Effector CD8-positive, alpha-beta T cell (primary cell): ENCODE data around the gene DIS3L.
A peak's percentile ranks its signal among the peaks of the same experiment; 100 is the strongest.
"Not testable (repeated sequence)": the region's sequence is repeated elsewhere in the genome, so short reads cannot be mapped to it uniquely, and the experiment has no call there.

Experiments used
- DNase-seq: peaks from one replicate; lab custom pipeline; 2025; lab: John Stamatoyannopoulos, UW

Gene DIS3L

DNA sequence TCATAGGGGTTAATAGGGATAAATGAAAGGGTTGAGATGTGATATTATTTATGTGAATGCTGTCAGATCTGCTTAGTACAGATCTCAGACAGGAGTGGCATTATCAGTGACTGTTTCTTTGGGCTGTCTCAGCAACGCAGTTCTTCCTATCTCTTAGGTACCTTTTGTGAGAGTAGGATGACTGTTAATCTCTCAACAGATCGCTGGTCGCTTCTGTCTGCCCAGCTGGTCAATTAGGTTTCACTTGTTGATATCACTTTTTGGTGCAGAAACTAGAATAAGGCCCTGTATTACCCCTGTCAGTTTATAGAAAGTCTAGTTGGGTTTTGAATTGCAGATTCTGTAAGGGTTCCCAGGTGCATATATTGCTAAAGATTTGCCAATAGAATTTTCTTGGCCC is 16.5 kb downstream of the DIS3L start:
- DNase-seq: no peak

GRCh38 chr15:66310786-66311185 is 17.4 kb downstream of the DIS3L start:
- DNase-seq: no peak

DNA sequence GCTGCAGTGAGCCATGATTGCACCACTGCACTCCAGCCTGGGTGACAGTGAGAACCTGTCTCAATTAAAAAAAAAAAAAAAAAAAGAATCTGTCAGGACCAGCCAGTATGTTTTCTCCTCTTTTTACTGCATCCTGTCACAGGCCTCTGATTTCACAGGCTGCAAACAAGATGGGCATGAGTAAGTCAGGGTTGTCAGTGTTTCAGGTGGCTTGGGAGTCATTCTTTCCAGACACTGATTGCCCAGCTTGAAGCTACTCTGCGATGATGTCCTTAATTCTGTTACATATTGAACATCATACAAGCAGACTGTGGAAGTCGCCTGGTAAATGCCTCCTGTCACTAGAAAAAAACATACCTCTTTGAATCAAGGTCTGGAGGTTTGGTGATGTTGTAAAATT is 18.8 kb downstream of the DIS3L start:
- DNase-seq: no peak

- DNase-seq: no peak
Measured at GRCh38 chr15:66323312-66323928, 30.1 kb downstream of the DIS3L start.

DNA sequence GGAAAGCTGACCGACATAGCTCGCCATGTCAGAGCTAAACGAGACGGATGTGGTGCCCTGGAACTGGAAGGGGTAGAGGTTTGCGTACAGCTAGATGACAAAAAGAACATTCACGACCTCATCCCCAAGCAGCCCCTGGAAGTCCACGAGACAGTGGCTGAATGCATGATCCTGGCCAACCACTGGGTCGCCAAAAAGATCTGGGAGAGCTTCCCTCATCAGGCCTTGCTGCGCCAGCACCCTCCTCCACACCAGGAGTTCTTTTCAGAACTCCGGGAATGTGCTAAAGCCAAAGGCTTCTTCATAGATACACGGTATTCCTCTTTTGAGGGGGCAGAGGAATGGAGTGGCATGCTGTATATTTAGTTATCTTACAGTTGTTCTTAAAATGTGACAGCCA is 32.7 kb downstream of the DIS3L start:
- no peak for DNase-seq

DNA sequence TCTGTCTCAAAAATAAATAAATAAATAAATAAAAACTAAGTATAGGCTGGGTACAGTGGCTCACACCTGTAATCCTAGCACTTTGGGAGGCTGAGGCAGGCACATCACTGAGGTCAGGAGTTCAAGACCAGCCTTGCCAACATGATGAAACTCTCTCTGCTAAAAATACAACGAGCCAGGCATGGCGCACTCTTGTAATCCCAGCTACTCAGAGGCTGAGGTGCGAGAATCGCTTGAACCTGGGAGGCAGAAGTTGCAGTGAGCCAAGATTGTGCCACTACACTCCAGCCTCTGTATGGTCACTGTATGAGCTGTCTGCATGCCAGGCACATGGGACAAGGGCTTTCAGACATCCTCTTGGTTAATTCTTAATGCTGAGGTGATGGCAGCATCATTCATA is 34.4 kb downstream of the DIS3L start:
- no peak for DNase-seq

GRCh38 chr15:66328771-66329170 is 35.4 kb downstream of the DIS3L start:
- no peak for DNase-seq

- not testable (repeated sequence) for DNase-seq
Measured at GRCh38 chr15:66348530-66348929, 55.2 kb downstream of the DIS3L start.

DNA sequence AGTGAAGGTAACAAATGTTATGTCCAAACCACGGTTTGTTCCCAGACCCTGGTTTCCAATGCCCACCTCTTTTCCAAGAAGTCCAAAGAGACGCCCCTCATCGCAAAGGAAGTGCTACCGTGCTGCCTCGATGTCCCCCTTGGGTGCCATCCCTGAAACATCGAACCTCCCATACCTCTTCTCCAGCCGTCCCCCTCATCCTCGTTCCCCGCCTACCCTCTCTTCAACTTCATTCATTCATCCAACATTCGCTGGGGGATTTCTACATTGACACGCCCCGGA is 62.6 kb downstream of the DIS3L start:
- DNase-seq: no peak

DNA sequence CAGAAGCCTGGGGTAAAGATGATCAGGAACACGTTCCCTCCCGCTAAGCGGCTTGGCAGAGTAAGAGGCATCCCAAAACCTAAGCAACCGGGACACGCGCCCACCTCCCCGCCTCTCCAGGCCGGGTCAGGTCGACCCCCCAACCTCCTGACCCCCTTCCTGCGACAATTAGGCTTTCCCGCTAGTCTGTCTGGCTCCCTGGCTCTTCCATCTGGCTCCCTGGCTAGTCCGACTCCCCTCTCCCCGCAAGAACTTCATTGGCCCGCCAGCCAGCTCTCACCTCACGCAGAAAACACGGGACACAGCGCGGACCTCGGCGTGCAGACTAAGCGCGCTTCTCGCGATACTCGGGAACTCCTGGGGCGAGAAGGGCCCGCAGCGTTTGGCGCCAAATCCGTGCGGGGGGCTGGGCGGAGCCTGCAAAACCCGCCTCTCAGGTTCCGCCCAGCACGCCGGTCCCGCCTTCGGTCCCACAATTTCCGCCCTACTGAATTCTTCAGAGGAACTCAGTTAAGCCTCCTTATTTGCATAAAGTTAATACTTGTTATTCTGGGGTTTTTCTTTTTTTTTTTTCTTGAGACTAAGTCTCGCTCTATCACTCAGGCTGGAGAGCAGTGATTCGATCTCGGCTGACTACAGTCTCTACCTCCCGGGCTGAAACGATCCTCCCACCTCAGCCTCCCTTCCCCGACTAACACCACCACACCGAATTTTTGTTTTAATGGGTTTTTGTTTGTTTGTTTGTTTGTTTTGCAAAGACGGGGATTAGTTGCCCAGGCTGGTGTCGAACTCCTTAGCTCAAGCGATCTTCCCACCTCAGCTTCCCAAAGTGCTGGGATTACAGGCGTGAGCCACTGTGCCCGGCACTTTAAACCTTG is 63.2 kb downstream of the DIS3L start, which contains the start of gene TIPIN:
Gene TIPIN (minus strand): TSS at position 327 of the 878 bp plus-strand sequence. CDS start 3,738 bp downstream, outside the sequence.
- peak; percentile 95 for DNase-seq

- DNase-seq: no peak
Measured at GRCh38 chr15:66359740-66360139, 66.4 kb downstream of the DIS3L start.

- DNase-seq: not testable (repeated sequence)
Measured at GRCh38 chr15:66361745-66362460, 68.5 kb downstream of the DIS3L start.

DNA sequence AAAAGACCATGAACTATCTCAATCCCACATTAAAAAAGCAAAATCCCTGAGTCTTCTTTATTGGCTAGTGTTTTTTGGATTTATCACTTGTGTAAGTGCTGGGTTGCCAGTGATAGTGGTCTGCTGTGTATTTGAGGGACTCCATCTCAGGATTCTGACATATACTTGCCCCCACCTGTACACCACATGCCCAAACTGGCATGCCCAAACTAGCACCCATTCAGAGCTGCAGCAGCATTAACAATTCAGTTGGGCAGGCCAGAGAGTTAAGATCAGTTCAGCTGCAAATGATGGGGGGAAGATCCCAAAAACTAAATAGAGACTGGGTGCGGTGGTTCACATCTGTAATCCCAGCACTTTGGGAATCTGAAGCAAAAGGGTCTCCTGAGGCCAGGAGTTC is 69.4 kb downstream of the DIS3L start:
- no peak for DNase-seq

GRCh38 chr15:66364944-66365528 is 71.7 kb downstream of the DIS3L start:
- no peak for DNase-seq

DNA sequence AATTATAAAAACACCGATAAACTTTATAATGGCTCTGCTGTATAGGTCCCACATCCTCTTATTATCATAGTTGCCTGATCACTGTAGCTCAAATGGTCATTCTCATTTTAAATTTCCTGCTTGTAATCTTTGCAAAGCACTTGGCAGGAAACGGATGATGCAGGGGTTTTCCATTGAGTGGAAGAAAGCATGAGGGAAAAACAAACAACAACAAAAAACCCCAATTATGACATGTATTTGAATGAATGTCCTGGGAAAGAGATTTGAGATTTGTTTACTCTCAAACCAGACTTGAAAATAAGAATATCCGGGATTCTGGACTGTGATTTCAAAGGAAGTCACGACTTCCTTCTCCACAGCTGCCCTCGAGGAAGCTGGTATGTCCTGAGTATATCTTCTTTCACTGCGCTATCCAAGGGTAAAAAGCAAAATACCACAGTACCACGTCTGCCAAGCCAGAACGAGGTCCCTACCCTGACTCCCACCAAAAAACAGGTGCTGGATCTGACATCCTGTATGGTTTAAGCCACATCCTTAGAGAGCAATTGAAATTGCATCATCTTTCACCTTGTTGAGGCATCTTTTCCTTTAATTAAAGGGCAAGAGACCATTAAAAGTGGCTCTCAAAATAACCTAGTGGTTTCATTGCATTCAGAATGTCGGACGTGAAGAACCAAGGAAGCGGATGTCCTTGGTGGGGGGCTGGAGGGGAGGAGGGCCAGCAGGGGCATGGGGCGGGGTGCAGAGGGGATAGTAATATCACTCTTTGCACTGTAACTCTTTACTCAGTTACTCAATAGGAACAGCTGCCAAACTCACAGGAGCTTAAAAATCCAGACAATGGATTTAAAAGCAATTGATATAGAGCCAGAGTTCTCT is 76.6 kb downstream of the DIS3L start:
- no peak for DNase-seq

GRCh38 chr15:66374179-66374578 is 80.8 kb downstream of the DIS3L start:
- no peak for DNase-seq

- no peak for DNase-seq
Measured at GRCh38 chr15:66378814-66379430, 85.6 kb downstream of the DIS3L start.

DNA sequence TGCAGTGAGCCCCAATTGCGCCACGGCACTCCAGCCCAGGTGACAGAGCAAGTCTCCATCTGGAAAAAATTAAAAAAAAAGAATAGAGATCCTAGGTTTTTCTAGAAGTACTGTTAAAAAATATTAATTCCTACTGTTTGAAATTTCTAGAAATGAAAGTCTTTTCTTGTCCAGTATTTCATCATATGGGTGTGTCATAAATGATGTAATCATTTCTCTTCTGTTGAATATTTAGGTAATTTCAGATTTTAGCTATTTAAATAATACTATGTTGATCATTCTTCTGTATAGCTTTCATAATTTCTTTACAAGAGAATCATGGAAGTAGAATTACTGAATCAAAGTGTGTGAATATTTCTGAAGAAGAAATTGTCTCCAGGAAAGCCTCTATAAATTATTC is 88.0 kb downstream of the DIS3L start:
- not testable (repeated sequence) for DNase-seq
